D721Med (cell line): ENCODE measurements around the gene RDH8.

Experiments used
- DNase-seq: peaks from one replicate; pipeline ENCODE4 v3.0.0; 2011; ENCODE audit warnings: low spot score; ENCODE audit not compliant: insufficient read length
- FAIRE-seq: peaks from 2 replicates; lab custom pipeline; 2011; peaks lifted over from hg19 to GRCh38; lab: Jason Lieb, UNC
- CTCF ChIP-seq: IDR thresholded peaks from 2 replicates; pipeline ENCODE4 v1.5.1; 2012; ENCODE audit warnings: mild to moderate bottlenecking, control low read depth; ENCODE audit not compliant: insufficient read depth; ENCODE audit errors: missing control alignments

The RDH8 gene

GRCh38 chr19:9995084-9995483 lies 18.2 kb upstream of the RDH8 start:
- no peak for FAIRE-seq
- DNase-seq = no peak
- no peak for TF ChIP-seq CTCF

- FAIRE-seq = no peak
- no peak for TF ChIP-seq CTCF
- DNase-seq = no peak
These were observed 17.3 kb upstream of the RDH8 start for GRCh38 chr19:9995999-9996398.

GRCh38 chr19:9996541-9996940 lies 16.7 kb upstream of the RDH8 start:
- FAIRE-seq (no peak), DNase-seq (no peak)
- TF ChIP-seq CTCF = no peak

GRCh38 chr19:10000171-10000826 lies 13.0 kb upstream of the RDH8 start:
- DNase-seq (peak; percentile 89), FAIRE-seq (peak; percentile 21)
- peak; percentile 76 for TF ChIP-seq CTCF

GRCh38 chr19:10001899-10002298 lies 11.4 kb upstream of the RDH8 start:
- DNase-seq (no peak), FAIRE-seq (no peak)
- TF ChIP-seq CTCF = peak; percentile 15

GRCh38 chr19:10003271-10003670 lies 10.0 kb upstream of the RDH8 start:
- FAIRE-seq (no peak), DNase-seq (no peak)
- TF ChIP-seq CTCF = no peak

- DNase-seq (no peak), FAIRE-seq (no peak)
- no peak for TF ChIP-seq CTCF
These were observed 8.7 kb upstream of the RDH8 start for GRCh38 chr19:10004617-10005016.
